ENCODE results near the gene PPP6C.

- no peak for TF ChIP-seq L3MBTL2 (conservative IDR thresholded peaks at IDR 0.05)
- TF ChIP-seq LEF1 (IDR thresholded peaks at IDR 0.05; ENCODE audit: borderline replicate concordance), result no peak
- no peak for TF ChIP-seq ELF4 (IDR thresholded peaks at IDR 0.05)
- TF ChIP-seq SP1 (IDR thresholded peaks at IDR 0.05), result no peak
- TF ChIP-seq NFRKB (IDR thresholded peaks at IDR 0.05), result no peak
- TF ChIP-seq BHLHE40 (IDR thresholded peaks at IDR 0.05; ENCODE audit: borderline replicate concordance), result no peak
- no peak for TF ChIP-seq HDGF (IDR thresholded peaks at IDR 0.05; ENCODE audit: borderline replicate concordance)
- no peak for TF ChIP-seq FOXM1 (IDR thresholded peaks at IDR 0.05; ENCODE audit: borderline replicate concordance)
- TF ChIP-seq SUZ12 (IDR thresholded peaks at IDR 0.05), result no peak
- TF ChIP-seq FOXA1 (IDR thresholded peaks at IDR 0.05), result no peak
- no peak for TF ChIP-seq PKNOX1 (IDR thresholded peaks at IDR 0.05)
Observed at GRCh38 chr9:125142560-125143376, 46.8 kb downstream of the PPP6C start.

Data from HEK293T (cell line).